Epithelial cell of umbilical artery (primary cell): Measurements from ENCODE around the gene OR4Q3. TPM values are rescaled to one million over a fixed set of nuclear protein-coding genes. Genes with fewer than 3 reads are reported as not detected.

Experiments used
- total RNA-seq: library from RNA; depleted of rRNA; stranded (reverse); fragments of >200 nt; gene quantifications from 2 replicates; pipeline ENCODE4 v1.2.3, GENCODE V29; 2014

OR4Q3 gene
- total RNA-seq: not detected in 2 replicates

DNA sequence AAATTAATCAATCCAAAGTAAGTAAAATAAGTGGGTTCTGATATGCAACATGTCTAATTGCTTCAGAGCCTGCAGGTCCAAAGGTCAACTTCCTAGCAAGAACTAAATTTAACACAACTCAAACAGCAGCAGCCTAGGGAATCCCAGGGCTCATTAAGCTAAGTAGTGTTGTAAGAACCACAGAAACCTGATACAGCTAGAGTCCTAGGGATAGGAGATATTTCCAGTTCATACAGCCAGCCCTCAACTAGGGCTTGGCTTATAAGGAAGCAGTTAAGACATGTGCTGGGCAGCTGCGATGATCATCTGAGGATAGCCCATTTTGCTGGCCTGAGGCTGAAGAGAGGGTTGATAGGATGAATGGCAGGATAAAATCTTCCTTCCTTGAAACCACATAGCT, at the start of gene OR4Q3:
Gene OR4Q3 (plus strand): TSS at position 316 of the 400 bp plus-strand sequence.

GRCh38 chr14:19773204-19773603, 29.8 kb downstream of the OR4Q3 start, which contains the start of gene OR4M1:
OR4M1 (plus strand) TSS chr14:19773504; CDS start chr14:19780323, 6,819 bp downstream.

Other genes starting within 250 kb of the OR4Q3 start
- not detected in 2 replicates for gene OR11H2, start 29.7 kb upstream of the OR4Q3 start, total RNA-seq
- gene OR4M1, start 29.9 kb downstream of the OR4Q3 start, total RNA-seq: not detected in 2 replicates
- gene OR4N2, start 60.2 kb downstream of the OR4Q3 start, total RNA-seq: not detected in 2 replicates
- not detected in 2 replicates for gene OR4K2, start 131.6 kb downstream of the OR4Q3 start, total RNA-seq
- gene OR4K5, start 177.0 kb downstream of the OR4Q3 start, total RNA-seq: not detected in 2 replicates
- gene OR4K1, start 187.3 kb downstream of the OR4Q3 start, total RNA-seq: not detected in 2 replicates
- not detected in 2 replicates for gene OR4K15, start 232.0 kb downstream of the OR4Q3 start, total RNA-seq